NOMO-1 treated with DMSO at 0.1 percent for 48 hours (cell line): ENCODE results near the gene EXOC3L4.

Experiments
- DNase-seq: peaks from one replicate; lab custom pipeline; 2025; ENCODE audit not compliant: unreplicated experiment; lab: John Stamatoyannopoulos, UW

EXOC3L4 gene

GRCh38 chr14:103070263-103070885 lies 24.2 kb upstream of the EXOC3L4 start:
- no peak for DNase-seq

- DNase-seq, result no peak
Measured at GRCh38 chr14:103070971-103071542, 23.5 kb upstream of the EXOC3L4 start.

GRCh38 chr14:103071544-103072251 lies 22.8 kb upstream of the EXOC3L4 start:
- peak; percentile 12 for DNase-seq

GRCh38 chr14:103072595-103073366 lies 21.7 kb upstream of the EXOC3L4 start:
- no peak for DNase-seq

GRCh38 chr14:103073367-103073875 lies 21.1 kb upstream of the EXOC3L4 start:
- peak; percentile 3 for DNase-seq

GRCh38 chr14:103073876-103074728 lies 20.4 kb upstream of the EXOC3L4 start:
- no peak for DNase-seq

- no peak for DNase-seq
Measured at GRCh38 chr14:103074729-103075367, 19.7 kb upstream of the EXOC3L4 start.

GRCh38 chr14:103078420-103078749 lies 16.1 kb upstream of the EXOC3L4 start:
- DNase-seq, result peak; percentile 77

- DNase-seq, result no peak
Measured at GRCh38 chr14:103078860-103079587, 15.5 kb upstream of the EXOC3L4 start.

GRCh38 chr14:103081951-103082350 lies 12.6 kb upstream of the EXOC3L4 start:
- no peak for DNase-seq

- no peak for DNase-seq
Measured at GRCh38 chr14:103084021-103084919, 10.3 kb upstream of the EXOC3L4 start, which contains the start of gene LBHD2. TSS of gene LBHD2 (plus strand) at chr14:103084210. CDS start at chr14:103086013, 1,803 bp downstream.

GRCh38 chr14:103085106-103086091 lies 9.1 kb upstream of the EXOC3L4 start:
- no peak for DNase-seq

GRCh38 chr14:103086771-103087342 lies 7.7 kb upstream of the EXOC3L4 start:
- DNase-seq, result no peak

GRCh38 chr14:103087343-103087835 lies 7.1 kb upstream of the EXOC3L4 start:
- no peak for DNase-seq

- DNase-seq, result no peak
Measured at GRCh38 chr14:103088921-103089320, 5.6 kb upstream of the EXOC3L4 start.
